Measurements from ENCODE around the gene NDUFB8. TPM values are rescaled to one million over a fixed set of nuclear protein-coding genes. Genes with fewer than 3 reads are reported as not detected.
A peak's percentile ranks its signal among the peaks of the same experiment; 100 is the strongest.

Gene NDUFB8
- total RNA-seq, 2 experiments from 2014 or later, result 365 to 384 TPM

- H3K36me3 Mint-ChIP-seq (ENCODE audit: low read depth), result peaks cover 25% of the 10 kb centered on the region
- peak overlapping the region; percentile 63 for H3K27ac Mint-ChIP-seq
- ATAC-seq (peak; percentile 15), DNase-seq (no peak)
- TF ChIP-seq CTCF (IDR thresholded peaks at IDR 0.05), result no peak
- no peak overlapping the region for H3K4me3 Mint-ChIP-seq
- intact Hi-C loops (cut with micrococcal nuclease), result no loop called here
- H3K9me3 Mint-ChIP-seq, result no peaks in the 10 kb centered on the region
- ChIA-PET POLR2A (interaction anchor here (0.6 to 1.1 kb wide), 2 partner anchors 35 to 184 kb away, joined by 3 read pairs; no protein-coding TSS in a partner anchor), CTCF (interaction anchor here (1.3 to 1.9 kb wide), 2 partner anchors 13 to 185 kb away, joined by 3 to 5 read pairs; partner anchors contain the start of gene SCD)
- no peaks in the 10 kb centered on the region for H3K27me3 Mint-ChIP-seq
- peaks cover 24% of the 10 kb centered on the region for H3K4me1 Mint-ChIP-seq (ENCODE audit: low read depth)
Observed at GRCh38 chr10:100531761-100532160, 2.1 kb upstream of the NDUFB8 start.

GRCh38 chr10:100528921-100529474 is 673 bp downstream of the NDUFB8 start:
- POLR2A ChIA-PET, result interaction anchor here (0.9 to 1.6 kb wide), 3 partner anchors 10 to 18 kb away, joined by 3 to 10 read pairs (median 4); no protein-coding TSS in a partner anchor
- no peaks in the 10 kb centered on the region for H3K27me3 Mint-ChIP-seq
- H3K36me3 Mint-ChIP-seq (ENCODE audit: low read depth), result peaks cover 41% of the 10 kb centered on the region
- intact Hi-C loops (cut with micrococcal nuclease), result loop anchor here (10.0 kb wide), 1 partner anchor 874 kb away; the partner anchor contains the start of gene ENTPD7
- CTCF ChIA-PET, result interaction anchor here (2.8 to 5.2 kb wide), 3 partner anchors 11 to 47 kb away, joined by 8 to 47 read pairs (median 29); no protein-coding TSS in a partner anchor
- no peaks in the 10 kb centered on the region for H3K9me3 Mint-ChIP-seq
- no peak for ATAC-seq
- H3K4me3 Mint-ChIP-seq, result peak overlapping the region; percentile 85
- no peak for DNase-seq
- H3K27ac Mint-ChIP-seq, result peak overlapping the region; percentile 95
- no peak for TF ChIP-seq CTCF (IDR thresholded peaks at IDR 0.05)
- peaks cover 32% of the 10 kb centered on the region for H3K4me1 Mint-ChIP-seq (ENCODE audit: low read depth)

GRCh38 chr10:100528123-100528886 is 1.4 kb downstream of the NDUFB8 start:
- Mint-ChIP-seq H3K36me3 (ENCODE audit: low read depth) (peaks cover 42% of the 10 kb centered on the region), H3K27ac (peak overlapping the region; percentile 95), H3K4me3 (peak overlapping the region; percentile 85), H3K4me1 (ENCODE audit: low read depth) (peaks cover 35% of the 10 kb centered on the region), H3K9me3 (no peaks in the 10 kb centered on the region), H3K27me3 (no peaks in the 10 kb centered on the region)
- ChIA-PET CTCF (interaction anchor here (1.2 to 5.2 kb wide), 6 partner anchors 11 to 95 kb away, joined by 3 to 47 read pairs (median 18); no protein-coding TSS in a partner anchor), POLR2A (interaction anchor here (0.7 to 1.7 kb wide), 6 partner anchors 10 to 155 kb away, joined by 3 to 10 read pairs (median 4); no protein-coding TSS in a partner anchor)
- TF ChIP-seq CTCF (IDR thresholded peaks at IDR 0.05), result no peak
- peak; percentile 57 for ATAC-seq
- intact Hi-C loops (cut with micrococcal nuclease), result loop anchor here (10.0 kb wide), 1 partner anchor 874 kb away; the partner anchor contains the start of gene ENTPD7
- peak; percentile 48 for DNase-seq

- Mint-ChIP-seq H3K9me3 (no peaks in the 10 kb centered on the region), H3K4me3 (no peak overlapping the region), H3K27me3 (no peaks in the 10 kb centered on the region), H3K4me1 (ENCODE audit: low read depth) (peaks cover 19% of the 10 kb centered on the region), H3K27ac (no peak overlapping the region), H3K36me3 (ENCODE audit: low read depth) (peaks cover 39% of the 10 kb centered on the region)
- TF ChIP-seq CTCF (IDR thresholded peaks at IDR 0.05), result no peak
- ChIA-PET POLR2A (interaction anchor here (1.2 kb wide), 1 partner anchor 11 kb away, joined by 4 read pairs; the partner anchor contains the start of gene HIF1AN), CTCF (interaction anchor here (0.8 to 4.6 kb wide), 6 partner anchors 13 to 91 kb away, joined by 3 to 34 read pairs (median 4); no protein-coding TSS in a partner anchor)
- intact Hi-C loops (cut with micrococcal nuclease), result loop anchor here (10.0 kb wide), 1 partner anchor 870 kb away; the partner anchor contains the start of gene ENTPD7
- ATAC-seq (no peak), DNase-seq (no peak)
Observed at GRCh38 chr10:100524638-100525037, 5.0 kb downstream of the NDUFB8 start.

Measured in activated CD8-positive, alpha-beta T cell treated with anti-CD3 and anti-CD28 coated beads for 36 hours (primary cell).